ENCODE results near the gene GRID1.

Gene GRID1

DNA sequence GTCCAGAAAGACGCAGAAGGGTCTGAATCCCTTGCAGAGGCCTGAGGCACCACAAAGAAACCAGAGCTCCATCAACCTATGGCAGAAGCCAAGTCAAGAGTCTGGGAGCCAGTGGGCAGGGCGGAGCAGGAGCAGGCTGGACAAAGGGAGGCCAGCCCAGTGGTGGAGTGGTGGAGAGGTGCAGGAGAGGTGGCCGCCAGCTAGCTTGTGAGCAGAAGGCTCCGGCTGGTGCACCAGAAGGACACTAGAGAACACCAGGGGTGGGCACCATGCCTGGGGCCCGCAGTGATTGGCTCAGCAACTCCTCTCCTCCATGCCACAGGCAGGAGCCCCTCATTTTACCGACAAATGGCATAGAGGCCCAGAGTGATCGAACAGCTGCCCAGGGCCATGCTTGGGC lies 186.6 kb downstream of the GRID1 start:
- TF ChIP-seq SP7 (tag by site-specific recombination; IDR thresholded peaks at IDR 0.05) (no peak), ZNF133 (tag by site-specific recombination; IDR thresholded peaks at IDR 0.05) (no peak), ZNF747 (tag by site-specific recombination; IDR thresholded peaks at IDR 0.05) (no peak), ZNF521 (tag by site-specific recombination; IDR thresholded peaks at IDR 0.05) (no peak)
- TF ChIP-seq, protein P1, sequence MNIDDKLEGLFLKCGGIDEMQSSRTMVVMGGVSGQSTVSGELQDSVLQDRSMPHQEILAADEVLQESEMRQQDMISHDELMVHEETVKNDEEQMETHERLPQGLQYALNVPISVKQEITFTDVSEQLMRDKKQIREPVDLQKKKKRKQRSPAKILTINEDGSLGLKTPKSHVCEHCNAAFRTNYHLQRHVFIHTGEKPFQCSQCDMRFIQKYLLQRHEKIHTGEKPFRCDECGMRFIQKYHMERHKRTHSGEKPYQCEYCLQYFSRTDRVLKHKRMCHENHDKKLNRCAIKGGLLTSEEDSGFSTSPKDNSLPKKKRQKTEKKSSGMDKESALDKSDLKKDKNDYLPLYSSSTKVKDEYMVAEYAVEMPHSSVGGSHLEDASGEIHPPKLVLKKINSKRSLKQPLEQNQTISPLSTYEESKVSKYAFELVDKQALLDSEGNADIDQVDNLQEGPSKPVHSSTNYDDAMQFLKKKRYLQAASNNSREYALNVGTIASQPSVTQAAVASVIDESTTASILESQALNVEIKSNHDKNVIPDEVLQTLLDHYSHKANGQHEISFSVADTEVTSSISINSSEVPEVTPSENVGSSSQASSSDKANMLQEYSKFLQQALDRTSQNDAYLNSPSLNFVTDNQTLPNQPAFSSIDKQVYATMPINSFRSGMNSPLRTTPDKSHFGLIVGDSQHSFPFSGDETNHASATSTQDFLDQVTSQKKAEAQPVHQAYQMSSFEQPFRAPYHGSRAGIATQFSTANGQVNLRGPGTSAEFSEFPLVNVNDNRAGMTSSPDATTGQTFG (tag by site-specific recombination; IDR thresholded peaks at IDR 0.05; ENCODE audit: borderline replicate concordance): no peak
- no peak overlapping the region for H3K4me3 ChIP-seq (ENCODE audit: low read depth, low read length)
- H3K36me3 ChIP-seq (ENCODE audit: control insufficient read depth in 2 of 2, insufficient read depth in 1 of 2, low read length in 2 of 2): no peaks in the 10 kb centered on the region
- H3K4me1 ChIP-seq (ENCODE audit: control insufficient read depth, insufficient read depth, low read length): no peaks in the 10 kb centered on the region
- no peaks in the 10 kb centered on the region for H3K9me3 ChIP-seq (ENCODE audit: control insufficient read depth, insufficient read depth, low read depth, low read length)
- H3K27ac ChIP-seq (ENCODE audit: extremely low read depth, low read depth, low read length): no peak overlapping the region
- ChIA-PET CTCF (interaction anchor here (0.6 kb wide), 1 partner anchor 188 kb away, joined by 3 read pairs; no protein-coding TSS in a partner anchor), POLR2A (no interaction called here)

DNA sequence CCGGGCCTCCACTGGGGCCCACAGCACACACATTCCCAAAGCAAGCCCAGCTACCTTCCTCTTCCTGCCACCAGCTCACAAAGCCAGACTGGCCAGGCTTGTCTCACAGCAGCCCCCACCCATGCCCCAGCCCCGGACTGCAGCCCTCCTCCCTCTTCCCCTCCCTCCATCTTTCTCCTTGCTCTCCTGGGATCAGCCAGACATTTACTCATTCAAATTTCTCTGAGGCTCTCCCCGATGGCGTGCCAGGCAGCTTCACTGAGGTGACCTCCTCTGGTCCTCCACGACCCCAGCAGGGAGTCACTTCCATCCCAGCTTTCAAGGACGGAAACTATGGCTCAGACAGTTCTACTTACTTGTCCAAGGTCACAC lies 187.5 kb downstream of the GRID1 start:
- POLR2A ChIA-PET: no interaction called here
- H3K4me1 ChIP-seq (ENCODE audit: control insufficient read depth, insufficient read depth, low read length): no peaks in the 10 kb centered on the region
- no peak overlapping the region for H3K4me3 ChIP-seq (ENCODE audit: low read depth, low read length)
- H3K36me3 ChIP-seq (ENCODE audit: control insufficient read depth in 2 of 2, insufficient read depth in 1 of 2, low read length in 2 of 2): no peaks in the 10 kb centered on the region
- CTCF ChIA-PET: interaction anchor here (0.7 to 1.1 kb wide), 2 partner anchors 9 to 141 kb away, joined by 4 to 6 read pairs; no protein-coding TSS in a partner anchor
- H3K9me3 ChIP-seq (ENCODE audit: control insufficient read depth, insufficient read depth, low read depth, low read length): no peaks in the 10 kb centered on the region
- no peak overlapping the region for H3K27ac ChIP-seq (ENCODE audit: extremely low read depth, low read depth, low read length)
- no peak for TF ChIP-seq ZSCAN23 (tag by site-specific recombination; IDR thresholded peaks at IDR 0.05)

DNA sequence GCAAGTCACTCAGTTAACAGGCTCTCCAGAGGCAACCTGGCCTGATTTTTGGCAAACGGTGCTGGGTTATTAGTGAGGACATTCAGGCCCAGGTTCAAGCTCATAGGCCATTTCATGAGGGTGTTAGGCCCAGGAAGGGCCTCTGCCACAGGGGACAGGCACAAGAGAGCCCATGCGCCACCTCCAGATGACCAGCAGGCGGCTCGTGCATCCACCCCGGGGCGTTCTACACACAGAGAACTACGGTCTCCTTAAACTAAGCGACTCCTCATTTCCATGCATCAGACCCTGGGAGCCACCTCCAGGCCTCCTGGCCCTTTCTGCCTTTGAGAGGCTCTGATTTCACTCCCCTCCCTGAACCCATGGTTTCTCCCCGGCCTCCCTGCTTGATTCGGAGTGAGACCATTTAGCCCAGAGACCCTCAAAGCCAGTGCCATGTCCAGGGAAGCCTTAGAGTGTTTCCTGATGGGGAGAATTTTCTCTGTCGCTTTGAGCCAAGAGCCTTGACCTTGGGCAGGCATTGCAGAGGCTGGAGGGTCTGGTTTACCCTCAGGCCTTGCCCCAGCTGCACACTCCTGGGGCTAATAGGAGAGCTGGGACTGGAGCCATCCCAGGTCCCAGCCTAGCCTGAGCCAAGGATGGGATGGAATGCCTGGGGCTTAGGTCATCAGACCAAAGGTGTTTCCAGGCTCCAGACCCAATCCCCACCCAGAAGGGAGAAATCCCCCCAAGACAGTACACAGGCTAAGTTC lies 188.0 kb downstream of the GRID1 start:
- ChIA-PET POLR2A (no interaction called here), CTCF (interaction anchor here (0.6 to 1.4 kb wide), 5 partner anchors 9 to 234 kb away, joined by 3 to 8 read pairs (median 4); no protein-coding TSS in a partner anchor)

More for the DNA sequence above, 188.0 kb downstream of the GRID1 start:
- H3K36me3 ChIP-seq (ENCODE audit: control insufficient read depth in 2 of 2, insufficient read depth in 1 of 2, low read length in 2 of 2): no peaks in the 10 kb centered on the region
- no peak overlapping the region for H3K4me3 ChIP-seq (ENCODE audit: low read depth, low read length)
- no peaks in the 10 kb centered on the region for H3K4me1 ChIP-seq (ENCODE audit: control insufficient read depth, insufficient read depth, low read length)
- H3K27ac ChIP-seq (ENCODE audit: extremely low read depth, low read depth, low read length): no peak overlapping the region
- H3K9me3 ChIP-seq (ENCODE audit: control insufficient read depth, insufficient read depth, low read depth, low read length): no peaks in the 10 kb centered on the region
- TF ChIP-seq, protein P2, sequence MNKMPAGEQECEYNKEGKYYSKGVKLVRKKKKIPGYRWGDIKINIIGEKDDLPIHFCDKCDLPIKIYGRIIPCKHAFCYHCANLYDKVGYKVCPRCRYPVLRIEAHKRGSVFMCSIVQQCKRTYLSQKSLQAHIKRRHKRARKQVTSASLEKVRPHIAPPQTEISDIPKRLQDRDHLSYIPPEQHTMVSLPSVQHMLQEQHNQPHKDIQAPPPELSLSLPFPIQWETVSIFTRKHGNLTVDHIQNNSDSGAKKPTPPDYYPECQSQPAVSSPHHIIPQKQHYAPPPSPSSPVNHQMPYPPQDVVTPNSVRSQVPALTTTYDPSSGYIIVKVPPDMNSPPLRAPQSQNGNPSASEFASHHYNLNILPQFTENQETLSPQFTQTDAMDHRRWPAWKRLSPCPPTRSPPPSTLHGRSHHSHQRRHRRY (tag by site-specific recombination; IDR thresholded peaks at IDR 0.05): no peak
- TF ChIP-seq ZNF549 (tag by site-specific recombination; IDR thresholded peaks at IDR 0.05) (no peak), ZNF747 (tag by site-specific recombination; IDR thresholded peaks at IDR 0.05) (no peak), ZNF354C (tag by site-specific recombination; IDR thresholded peaks at IDR 0.05; ENCODE audit: borderline replicate concordance, low read depth) (no peak), ZNF830 (tag by site-specific recombination; IDR thresholded peaks at IDR 0.05; ENCODE audit: low read depth) (no peak), ZNF629 (tag by site-specific recombination; IDR thresholded peaks at IDR 0.05) (no peak), ZNF202 (tag by site-specific recombination; IDR thresholded peaks at IDR 0.05; ENCODE audit: borderline replicate concordance) (no peak), ZNF48 (tag by site-specific recombination; IDR thresholded peaks at IDR 0.05) (no peak), WT1 (tag by site-specific recombination; IDR thresholded peaks at IDR 0.05) (no peak), ZNF2 (tag by site-specific recombination; IDR thresholded peaks at IDR 0.05) (no peak), HOXA7 (CRISPR knock-in tag; IDR thresholded peaks at IDR 0.05; ENCODE audit: borderline replicate concordance) (no peak), ZBTB21 (tag by site-specific recombination; IDR thresholded peaks at IDR 0.05) (no peak), MEIS1 (CRISPR knock-in tag; IDR thresholded peaks at IDR 0.05; ENCODE audit: borderline replicate concordance) (no peak), ZNF146 (tag by site-specific recombination; IDR thresholded peaks at IDR 0.05) (no peak), ZNF24 (tag by site-specific recombination; IDR thresholded peaks at IDR 0.05) (no peak), ZNF138 (tag by site-specific recombination; IDR thresholded peaks at IDR 0.05; ENCODE audit: borderline replicate concordance) (no peak), ZNF529 (tag by site-specific recombination; IDR thresholded peaks at IDR 0.05; ENCODE audit: insufficient replicate concordance) (no peak)
- TF ChIP-seq, protein P3, sequence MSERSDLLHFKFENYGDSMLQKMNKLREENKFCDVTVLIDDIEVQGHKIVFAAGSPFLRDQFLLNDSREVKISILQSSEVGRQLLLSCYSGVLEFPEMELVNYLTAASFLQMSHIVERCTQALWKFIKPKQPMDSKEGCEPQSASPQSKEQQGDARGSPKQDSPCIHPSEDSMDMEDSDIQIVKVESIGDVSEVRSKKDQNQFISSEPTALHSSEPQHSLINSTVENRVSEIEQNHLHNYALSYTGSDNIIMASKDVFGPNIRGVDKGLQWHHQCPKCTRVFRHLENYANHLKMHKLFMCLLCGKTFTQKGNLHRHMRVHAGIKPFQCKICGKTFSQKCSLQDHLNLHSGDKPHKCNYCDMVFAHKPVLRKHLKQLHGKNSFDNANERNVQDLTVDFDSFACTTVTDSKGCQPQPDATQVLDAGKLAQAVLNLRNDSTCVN (tag by site-specific recombination; optimal IDR thresholded peaks at IDR 0.05): no peak
- TF ChIP-seq, protein P4, sequence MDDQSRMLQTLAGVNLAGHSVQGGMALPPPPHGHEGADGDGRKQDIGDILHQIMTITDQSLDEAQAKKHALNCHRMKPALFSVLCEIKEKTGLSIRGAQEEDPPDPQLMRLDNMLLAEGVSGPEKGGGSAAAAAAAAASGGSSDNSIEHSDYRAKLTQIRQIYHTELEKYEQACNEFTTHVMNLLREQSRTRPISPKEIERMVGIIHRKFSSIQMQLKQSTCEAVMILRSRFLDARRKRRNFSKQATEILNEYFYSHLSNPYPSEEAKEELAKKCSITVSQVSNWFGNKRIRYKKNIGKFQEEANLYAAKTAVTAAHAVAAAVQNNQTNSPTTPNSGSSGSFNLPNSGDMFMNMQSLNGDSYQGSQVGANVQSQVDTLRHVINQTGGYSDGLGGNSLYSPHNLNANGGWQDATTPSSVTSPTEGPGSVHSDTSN (CRISPR knock-in tag; IDR thresholded peaks at IDR 0.05): no peak
